Right lobe of liver (tissue), 6 donors: ENCODE measurements around the gene ATP5MG. TPM values are rescaled to one million over a fixed set of nuclear protein-coding genes. Genes with fewer than 3 reads are reported as not detected.

Source experiments
- ATAC-seq, 4 donors: fragments of 200-7000 bp; cut with Tn5 transposase; one replicate each; pipeline ENCODE4 v1.9.1; 2020; ENCODE audit warnings: mild to moderate bottlenecking in 4 of 4, moderate library complexity in 4 of 4
- DNase-seq, 3 donors: peaks; one replicate each; pipeline ENCODE4 v3.0.0-alpha.2; 2020
- H3K27ac ChIP-seq, 3 donors: fragments of 200-600 bp; one replicate each; pipeline ENCODE4 v1.8.0; 2022
- H3K27me3 ChIP-seq, 2 donors: fragments of 200-600 bp; one replicate each; pipeline ENCODE4 v1.8.0; 2022
- H3K36me3 ChIP-seq, 4 donors: fragments of 200-600 bp; sonication (generic) in 1 of 4; one replicate each; pipeline versions ENCODE4 v1.5.1 to v1.8.0; 2017 to 2022; ENCODE audit warnings: control low read depth in 1 of 4
- H3K4me1 ChIP-seq, 4 donors: fragments of 200-600 bp; sonication (generic) in 1 of 4; one replicate each; pipeline versions ENCODE4 v1.5.1 to v1.8.0; 2017 to 2022; ENCODE audit warnings: control low read depth in 1 of 4
- H3K4me3 ChIP-seq, 3 donors: fragments of 200-600 bp; one replicate each; pipeline ENCODE4 v1.8.0; 2022
- H3K9me3 ChIP-seq, 4 donors: fragments of 200-600 bp; sonication (generic) in 1 of 4; one replicate each; pipeline versions ENCODE4 v1.5.1 to v1.8.0; 2017 to 2022; ENCODE audit warnings: control low read depth in 1 of 4
- CTCF ChIP-seq, 4 donors: fragments of 200-600 bp in 3 of 4; fragments of 450-650 bp in 1 of 4; IDR thresholded peaks; one replicate each; pipeline versions ENCODE4 v1.5.1 to v1.8.0; 2016 to 2022; ENCODE audit warnings: antibody characterized with exemption in 4 of 4, mild to moderate bottlenecking in 2 of 4
- POLR2A ChIP-seq: fragments of 450-650 bp; IDR thresholded peaks from one replicate; pipeline ENCODE4 v1.6.1; 2017; ENCODE audit warnings: antibody characterized with exemption, mild to moderate bottlenecking
- WGBS: methylation state at CpG from one replicate; pipeline ENCODE4 v1.1.6; 2018; ENCODE audit warnings: low coverage, low lambda C conversion rate; ENCODE audit not compliant: insufficient coverage; ENCODE audit errors: missing lambda C conversion rate; 5-methylcytosine and 5-hydroxymethylcytosine counted together
- intact Hi-C, 2 donors: fragments of 100-400 bp; cut with DNase I; formaldehyde crosslinking; loops; one replicate each; pipeline versions ENCODE4 v1.11.2 to v1.14.1; 2022
- total RNA-seq, 6 experiments: library from RNA; depleted of rRNA in 2 of 6; stranded (reverse); fragments of >200 nt in 2 of 6; fragmentation: NEBNext Ultra II Directional in 3 of 6; extraction: Animal tissue kit (Norgen Biotek cat#: 25700) in 3 of 6; gene quantifications; one replicate each; pipeline versions ENCODE4 v1.1.0 to v1.2.4, GENCODE V29; 2016 to 2023
- donor health status: DM: no; HTN: yes; CAD: no.
- donor health status: DM: no; HTN: no; CAD: no.
- donor health status: DM: no; HTN: no; CAD: no.
- donor health status: DM: no; HTN: yes; CAD: no.
- donor health status: DM: no; HTN: yes; CAD: no.

The ATP5MG gene
- total RNA-seq, 6 experiments from 2014 or later = 32.6 to 127 (median 89.5) TPM

GRCh38 chr11:118417801-118418200, 16.4 kb downstream of the ATP5MG start:
- H3K27ac ChIP-seq = no peak overlapping the region
- no peaks in the 10 kb centered on the region for H3K36me3 ChIP-seq
- intact Hi-C loops = no loop called here
- WGBS = 84% methylated on average over 4 of the region's 4 CpGs
- H3K4me1 ChIP-seq = no peaks in the 10 kb centered on the region
- DNase-seq (no peak), ATAC-seq (no peak)
- H3K27me3 ChIP-seq = no peaks in the 10 kb centered on the region
- no peak overlapping the region for H3K4me3 ChIP-seq
- H3K9me3 ChIP-seq = no peaks in the 10 kb centered on the region
- TF ChIP-seq CTCF (IDR thresholded peaks at IDR 0.05) (no peak), POLR2A (no peak)

- no peak for TF ChIP-seq POLR2A
- TF ChIP-seq CTCF (IDR thresholded peaks at IDR 0.05) = no peak
- 84% methylated on average over 5 of the region's 5 CpGs for WGBS
- ATAC-seq (peak in 1 of 4 donors; percentile 87), DNase-seq (no peak)
- Histone ChIP-seq H3K36me3 (no peaks in the 10 kb centered on the region), H3K4me3 (no peak overlapping the region), H3K4me1 (no peaks in the 10 kb centered on the region), H3K27ac (no peak overlapping the region), H3K27me3 (no peaks in the 10 kb centered on the region), H3K9me3 (no peaks in the 10 kb centered on the region)
- intact Hi-C loops = no loop called here
Observed at GRCh38 chr11:118418766-118419165, 17.4 kb downstream of the ATP5MG start.

GRCh38 chr11:118427707-118428106, 26.3 kb downstream of the ATP5MG start:
- no peak for DNase-seq
- H3K9me3 ChIP-seq = no peaks in the 10 kb centered on the region
- no peaks in the 10 kb centered on the region for H3K4me1 ChIP-seq
- no peaks in the 10 kb centered on the region for H3K27me3 ChIP-seq
- no peak overlapping the region for H3K4me3 ChIP-seq
- TF ChIP-seq CTCF (IDR thresholded peaks at IDR 0.05) (no peak), POLR2A (no peak)
- H3K36me3 ChIP-seq = no peaks in the 10 kb centered on the region
- no peak for ATAC-seq
- intact Hi-C loops = no loop called here
- no peak overlapping the region for H3K27ac ChIP-seq
- 13% methylated on average over 1 of the region's 1 CpG for WGBS

- no peaks in the 10 kb centered on the region for H3K36me3 ChIP-seq
- peaks cover 0 to 10% (median 0%) of the 10 kb centered on the region in 4 donors for H3K4me1 ChIP-seq
- 79% methylated on average over 2 of the region's 2 CpGs for WGBS
- no peaks in the 10 kb centered on the region for H3K9me3 ChIP-seq
- TF ChIP-seq CTCF (IDR thresholded peaks at IDR 0.05) (no peak), POLR2A (no peak)
- H3K27ac ChIP-seq = no peak overlapping the region
- H3K27me3 ChIP-seq = no peaks in the 10 kb centered on the region
- no peak overlapping the region for H3K4me3 ChIP-seq
- intact Hi-C loops = no loop called here
- DNase-seq (no peak), ATAC-seq (no peak)
Observed at GRCh38 chr11:118430956-118431355, 29.6 kb downstream of the ATP5MG start.

GRCh38 chr11:118434123-118434552, 32.7 kb downstream of the ATP5MG start:
- ATAC-seq = no peak
- no peak overlapping the region for H3K27ac ChIP-seq
- H3K36me3 ChIP-seq = no peaks in the 10 kb centered on the region
- H3K4me3 ChIP-seq = peak overlapping the region; percentile 79 to 94 (median 92)
- peaks cover 0 to 17% (median 0%) of the 10 kb centered on the region in 4 donors for H3K4me1 ChIP-seq
- no peaks in the 10 kb centered on the region for H3K9me3 ChIP-seq
- WGBS = 2% methylated on average over 7 of the region's 9 CpGs
- no peak for DNase-seq
- intact Hi-C loops = no loop called here
- no peaks in the 10 kb centered on the region for H3K27me3 ChIP-seq
- TF ChIP-seq POLR2A (no peak), CTCF (IDR thresholded peaks at IDR 0.05) (no peak)
